Transverse colon (tissue), 4 donors: ENCODE results near the gene MED20. TPM values are rescaled to one million over a fixed set of nuclear protein-coding genes. Genes with fewer than 3 reads are reported as not detected.

Experiments
- DNase-seq: peaks from one replicate; pipeline ENCODE4 v3.0.0-alpha.2; 2019
- H3K27ac ChIP-seq, 4 donors: fragments of 200-600 bp; sonication (generic); 2 replicates each; pipeline ENCODE4 v1.5.1; 2016 to 2018; ENCODE audit warnings: inconsistent platforms in 4 of 4
- H3K27me3 ChIP-seq: fragments of 200-600 bp; sonication (generic); 2 replicates; pipeline ENCODE4 v1.5.1; 2017; ENCODE audit warnings: inconsistent platforms
- H3K36me3 ChIP-seq, 4 donors: fragments of 200-600 bp; sonication (generic); 2 replicates each; pipeline ENCODE4 v1.5.1; 2017 to 2019; ENCODE audit warnings: inconsistent platforms in 4 of 4
- H3K4me1 ChIP-seq, 4 donors: fragments of 200-600 bp; sonication (generic); 2 replicates each; pipeline ENCODE4 v1.5.1; 2017 to 2020; ENCODE audit warnings: inconsistent platforms in 4 of 4
- H3K4me3 ChIP-seq, 4 donors: fragments of 200-600 bp; sonication (generic); 1 replicate in 1 of 4; 2 replicates in 3 of 4; pipeline versions ENCODE4 v1.5.1 to v1.6.1; 2017 to 2019; ENCODE audit warnings: inconsistent platforms in 4 of 4
- H3K9me3 ChIP-seq, 2 donors: fragments of 200-600 bp; sonication (generic); 2 replicates each; pipeline ENCODE4 v1.5.1; 2017 to 2019; ENCODE audit warnings: inconsistent platforms in 2 of 2
- EP300 ChIP-seq: sonication (generic); formaldehyde crosslinking; IDR thresholded peaks from one replicate; pipeline ENCODE4 v1.6.1; 2017; ENCODE audit warnings: antibody characterized with exemption, low read depth
- POLR2A ChIP-seq: fragments of 450-650 bp; IDR thresholded peaks from one replicate; pipeline ENCODE4 v1.6.1; 2016; ENCODE audit warnings: antibody characterized with exemption, mild to moderate bottlenecking, moderate library complexity
- POLR2AphosphoS5 ChIP-seq, 3 donors: sonication (generic); formaldehyde crosslinking; IDR thresholded peaks; one replicate each; pipeline ENCODE4 v1.6.1; 2016; ENCODE audit warnings: antibody characterized with exemption in 3 of 3
- WGBS, 2 donors: methylation state at CpG; one replicate each; pipeline ENCODE4 v1.1.5; 2018; ENCODE audit warnings: low coverage in 1 of 2; 5-methylcytosine and 5-hydroxymethylcytosine counted together
- in situ Hi-C, 4 donors: fragments of 200-750 bp; cut with MboI; loops; one replicate each; pipeline versions ENCODE4 v1.15.0 to v1.15.1; 2017; ENCODE audit warnings: low sequenced_read_pairs in 3 of 4, low pct_ligation_motif_present in 1 of 4, low pct_unique_long_range_greater_than_20kb in 1 of 4
- intact Hi-C: fragments of 100-400 bp; cut with DNase I; formaldehyde crosslinking; loops from one replicate; pipeline ENCODE4 v1.15.1; 2023; ENCODE audit warnings: low total_unique reads
- total RNA-seq, 4 donors: library from RNA; depleted of rRNA; stranded (reverse); fragments of >200 nt; gene quantifications; one replicate each; pipeline ENCODE4 v1.1.0, GENCODE V29; 2016
- TF ChIP-seq, protein P1 (sequence below), 5 experiments: fragments of 200-600 bp in 3 of 5; fragments of 450-650 bp in 2 of 5; sonication (generic) in 3 of 5; IDR thresholded peaks; 1 replicate in 2 of 5; 2 replicates in 3 of 5; pipeline ENCODE4 v1.5.1; 2016 to 2017; ENCODE audit warnings: antibody characterized with exemption in 5 of 5, inconsistent platforms in 3 of 5, mild to moderate bottlenecking in 2 of 5, moderate library complexity in 1 of 5

Gene MED20
- total RNA-seq, 4 donors from 2014 or later, result 15.4 to 25.7 (median 18.5) TPM

DNA sequence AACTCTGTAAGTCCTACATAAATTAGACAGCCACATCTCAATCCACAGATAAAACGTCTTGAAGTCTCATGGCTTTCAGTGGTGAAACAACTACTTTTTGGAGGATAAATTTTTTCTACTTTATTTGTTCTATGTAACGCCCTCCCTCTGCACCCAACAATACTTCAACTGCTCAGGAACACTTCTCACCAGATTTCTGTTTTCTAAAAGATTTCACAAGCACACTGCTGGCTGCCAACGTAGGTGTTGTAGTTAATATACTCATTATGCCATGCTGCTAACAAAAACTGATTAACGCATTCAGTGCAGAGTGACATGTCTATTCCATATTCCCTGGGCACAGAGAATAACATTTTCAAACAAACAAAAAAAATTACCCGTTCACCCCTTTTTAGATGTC is 36.0 kb downstream of the MED20 start:
- intact Hi-C loops (no loop called here), in situ Hi-C loops (no loop called here)
- Histone ChIP-seq H3K36me3 (no peaks in the 10 kb centered on the region), H3K27ac (no peak overlapping the region), H3K4me1 (no peaks in the 10 kb centered on the region), H3K27me3 (no peaks in the 10 kb centered on the region), H3K9me3 (no peaks in the 10 kb centered on the region), H3K4me3 (no peak overlapping the region)
- no peak for DNase-seq
- TF ChIP-seq EP300 (no peak), POLR2A (no peak), POLR2AphosphoS5 (IDR thresholded peaks at IDR 0.05) (no peak)
- TF ChIP-seq, protein P1, sequence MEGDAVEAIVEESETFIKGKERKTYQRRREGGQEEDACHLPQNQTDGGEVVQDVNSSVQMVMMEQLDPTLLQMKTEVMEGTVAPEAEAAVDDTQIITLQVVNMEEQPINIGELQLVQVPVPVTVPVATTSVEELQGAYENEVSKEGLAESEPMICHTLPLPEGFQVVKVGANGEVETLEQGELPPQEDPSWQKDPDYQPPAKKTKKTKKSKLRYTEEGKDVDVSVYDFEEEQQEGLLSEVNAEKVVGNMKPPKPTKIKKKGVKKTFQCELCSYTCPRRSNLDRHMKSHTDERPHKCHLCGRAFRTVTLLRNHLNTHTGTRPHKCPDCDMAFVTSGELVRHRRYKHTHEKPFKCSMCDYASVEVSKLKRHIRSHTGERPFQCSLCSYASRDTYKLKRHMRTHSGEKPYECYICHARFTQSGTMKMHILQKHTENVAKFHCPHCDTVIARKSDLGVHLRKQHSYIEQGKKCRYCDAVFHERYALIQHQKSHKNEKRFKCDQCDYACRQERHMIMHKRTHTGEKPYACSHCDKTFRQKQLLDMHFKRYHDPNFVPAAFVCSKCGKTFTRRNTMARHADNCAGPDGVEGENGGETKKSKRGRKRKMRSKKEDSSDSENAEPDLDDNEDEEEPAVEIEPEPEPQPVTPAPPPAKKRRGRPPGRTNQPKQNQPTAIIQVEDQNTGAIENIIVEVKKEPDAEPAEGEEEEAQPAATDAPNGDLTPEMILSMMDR (IDR thresholded peaks at IDR 0.05), result no peak
- 86 to 87% methylated on average over 5 of the region's 5 CpGs for WGBS, 2 donors

DNA sequence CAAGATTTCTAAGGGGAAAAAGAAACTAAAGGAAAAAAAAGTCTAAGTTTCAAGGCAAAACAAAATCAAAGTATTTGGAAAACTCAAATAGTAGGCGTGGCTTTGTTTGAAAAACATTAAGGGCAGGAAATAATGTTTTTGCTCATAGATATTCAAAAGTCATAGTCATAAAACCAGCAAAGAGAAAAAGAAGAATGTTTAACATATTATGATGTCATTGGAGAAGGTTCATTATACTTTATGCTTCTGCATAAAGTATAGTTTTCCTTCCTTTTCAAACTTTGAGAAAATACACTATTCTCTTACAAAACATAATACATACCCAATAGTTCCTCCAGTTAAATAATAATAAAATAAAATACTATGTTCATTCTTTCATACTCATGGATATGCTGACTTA is 39.4 kb downstream of the MED20 start:
- Histone ChIP-seq H3K27me3 (no peaks in the 10 kb centered on the region), H3K27ac (no peak overlapping the region), H3K4me3 (no peak overlapping the region), H3K36me3 (no peaks in the 10 kb centered on the region), H3K4me1 (no peaks in the 10 kb centered on the region), H3K9me3 (no peaks in the 10 kb centered on the region)
- WGBS, 2 donors, result 85 to 88% methylated on average over 1 of the region's 1 CpG
- no peak for DNase-seq
- intact Hi-C loops, result no loop called here
- in situ Hi-C loops, result no loop called here
- TF ChIP-seq POLR2A (no peak), EP300 (no peak), POLR2AphosphoS5 (IDR thresholded peaks at IDR 0.05) (no peak)
- TF ChIP-seq, protein P1 (IDR thresholded peaks at IDR 0.05), result no peak

DNA sequence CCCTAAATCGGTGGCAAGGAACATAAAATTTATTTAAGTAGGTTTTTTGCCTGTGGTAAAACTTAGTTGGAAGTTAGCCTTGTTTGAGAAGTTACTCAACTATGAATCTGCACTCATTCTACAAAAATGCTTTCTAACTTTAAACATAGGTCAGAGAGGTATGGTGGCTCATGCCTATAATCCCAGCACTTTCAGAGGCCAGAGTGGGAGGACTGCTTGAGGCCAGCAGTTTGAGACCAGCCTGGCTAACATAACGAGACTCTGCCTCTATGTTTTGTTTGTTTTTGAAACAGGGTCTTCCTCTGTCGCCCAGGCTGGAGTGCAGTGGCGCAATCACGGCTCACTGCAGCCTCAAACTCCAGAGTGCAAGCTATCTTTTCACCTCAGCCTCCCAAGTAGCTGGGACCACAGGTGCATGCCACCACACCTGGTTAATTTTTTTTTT is 42.0 kb downstream of the MED20 start:
- Histone ChIP-seq H3K9me3 (no peaks in the 10 kb centered on the region), H3K4me1 (no peaks in the 10 kb centered on the region), H3K36me3 (no peaks in the 10 kb centered on the region), H3K27me3 (no peaks in the 10 kb centered on the region), H3K4me3 (no peak overlapping the region), H3K27ac (no peak overlapping the region)
- in situ Hi-C loops (no loop called here), intact Hi-C loops (loop anchor here (5.0 kb wide), 1 partner anchor 1258 kb away; no protein-coding TSS in a partner anchor)
- WGBS, 2 donors, result 59 to 75% methylated on average over 3 to 5 of the region's 5 CpGs
- TF ChIP-seq EP300 (no peak), POLR2AphosphoS5 (IDR thresholded peaks at IDR 0.05) (no peak), POLR2A (no peak)
- TF ChIP-seq, protein P1 (IDR thresholded peaks at IDR 0.05), result no peak
- no peak for DNase-seq

DNA sequence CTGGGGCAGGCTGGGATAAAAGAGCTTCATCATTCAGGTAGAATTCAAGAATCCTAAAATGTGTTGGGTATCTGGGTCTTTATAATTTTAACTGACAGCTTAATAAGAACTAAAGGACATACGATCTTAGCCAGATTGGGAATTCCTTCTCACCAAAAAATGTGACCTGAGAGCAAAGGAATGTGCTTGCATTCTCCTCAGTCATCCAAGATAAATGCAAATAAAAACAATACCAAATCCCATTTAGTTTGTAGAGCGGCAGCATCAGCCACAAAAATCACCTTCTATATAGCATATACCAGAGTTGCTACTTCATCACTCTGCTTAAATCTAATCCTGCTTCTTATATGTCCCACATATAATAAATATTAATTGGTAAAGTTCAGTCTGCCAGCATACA is 42.7 kb downstream of the MED20 start:
- Histone ChIP-seq H3K36me3 (no peaks in the 10 kb centered on the region), H3K4me3 (no peak overlapping the region), H3K9me3 (no peaks in the 10 kb centered on the region), H3K4me1 (no peaks in the 10 kb centered on the region), H3K27me3 (no peaks in the 10 kb centered on the region), H3K27ac (no peak overlapping the region)
- 90 to 93% methylated on average over 2 of the region's 2 CpGs for WGBS, 2 donors
- DNase-seq, result no peak
- intact Hi-C loops (loop anchor here (5.0 kb wide), 1 partner anchor 1259 kb away; no protein-coding TSS in a partner anchor), in situ Hi-C loops (no loop called here)
- no peak for TF ChIP-seq EP300
- no peak for TF ChIP-seq POLR2AphosphoS5 (IDR thresholded peaks at IDR 0.05)
- TF ChIP-seq, protein P1 (IDR thresholded peaks at IDR 0.05), result no peak
- no peak for TF ChIP-seq POLR2A
